NCI-H2081 (cell line): Measurements from ENCODE around the gene CUEDC1.
"Not testable (repeated sequence)": the region's sequence is repeated elsewhere in the genome, so short reads cannot be mapped to it uniquely, and the experiment has no call there.

Experiments used
- DNase-seq, 2 experiments: peaks; one replicate each; lab custom pipeline; 2025; lab: John Stamatoyannopoulos, UW

CUEDC1 gene

DNA sequence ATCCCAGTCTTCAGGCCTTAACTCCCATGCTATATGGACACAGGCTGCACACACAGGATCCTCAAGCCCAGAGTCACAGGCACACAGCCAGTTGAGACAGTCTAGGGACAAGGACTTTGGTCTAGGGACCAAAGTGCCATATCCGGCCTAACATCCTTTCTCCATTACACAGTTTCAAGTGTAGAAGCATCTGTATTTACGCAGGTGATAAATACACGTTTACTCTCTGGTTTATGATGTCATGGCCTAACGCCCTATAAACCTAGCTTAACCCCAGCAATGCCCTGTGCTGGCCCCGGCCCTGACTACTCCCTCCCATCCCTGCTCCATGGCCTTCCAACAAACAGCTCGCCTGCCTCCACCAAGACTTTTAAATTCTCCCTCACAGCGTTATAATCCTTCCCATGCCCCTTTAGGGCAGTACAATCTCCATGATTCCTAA, 17.1 kb downstream of the CUEDC1 start:
- peak in 1 of 2 experiments; percentile 58 for DNase-seq

DNA sequence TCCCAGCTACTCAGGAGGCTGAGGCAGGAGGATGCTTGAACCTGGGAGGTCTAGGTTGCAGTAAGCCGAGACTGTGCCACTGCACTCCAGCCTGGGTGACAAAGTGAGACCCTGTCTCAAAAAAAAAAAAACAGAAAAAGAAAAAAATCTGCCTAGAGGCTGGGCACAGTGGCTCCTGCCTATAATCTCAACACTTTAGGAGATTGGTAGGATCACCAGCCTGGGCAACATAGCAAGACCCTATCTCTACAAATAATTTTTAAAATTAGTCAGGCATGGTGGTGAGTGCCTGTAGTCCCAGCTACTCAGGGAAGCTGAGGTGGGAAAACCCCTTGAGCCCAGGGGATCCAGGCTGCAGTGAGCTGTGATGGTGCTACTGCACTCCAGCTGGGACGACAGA, 17.7 kb downstream of the CUEDC1 start:
- DNase-seq, result no peak

DNA sequence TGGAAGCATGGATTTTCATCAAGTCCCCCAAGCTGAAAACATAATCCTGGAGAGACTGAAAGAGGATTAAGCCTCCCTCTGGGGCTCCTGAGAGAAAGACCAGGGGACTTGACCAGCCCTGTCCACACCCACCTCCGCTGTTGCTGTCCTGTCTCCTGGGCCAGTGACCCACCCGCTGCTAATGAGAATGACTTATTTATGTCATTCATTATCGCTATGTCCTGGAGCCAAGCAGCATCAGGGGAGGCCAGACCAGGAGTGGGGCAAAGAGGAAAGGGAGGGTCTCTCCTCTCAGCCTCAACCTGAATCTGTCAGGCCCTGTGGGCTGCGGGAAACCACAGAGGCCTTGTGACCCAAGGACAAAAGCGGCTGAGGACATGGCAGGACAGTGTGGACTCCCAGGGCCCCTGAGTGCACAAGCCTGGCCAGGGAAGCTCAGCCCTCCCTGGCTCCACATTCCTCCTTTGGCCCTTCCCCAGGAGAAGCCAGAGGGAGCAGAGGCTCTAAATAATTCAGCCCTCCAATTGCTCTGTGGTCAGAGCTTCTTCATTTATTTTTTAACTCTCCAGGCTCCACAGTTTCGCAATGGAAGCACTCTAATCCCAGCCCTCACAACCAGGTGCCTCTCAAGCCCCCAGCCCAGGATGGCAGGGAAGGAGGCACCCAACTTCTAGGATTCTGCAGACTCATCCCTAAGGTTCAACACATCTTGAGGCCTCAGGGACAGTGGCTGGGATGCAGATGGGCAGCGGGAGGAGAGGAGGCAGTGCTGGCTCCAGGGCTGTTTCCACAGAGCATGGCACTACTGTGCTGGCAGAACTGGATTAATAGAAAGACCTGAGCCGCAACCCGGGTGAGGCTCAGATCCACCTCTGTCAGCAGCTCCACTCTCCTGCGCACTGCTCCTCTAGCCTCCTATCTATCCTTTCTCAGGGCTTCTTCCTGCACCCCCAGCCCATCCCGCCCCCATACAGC, 19.1 kb downstream of the CUEDC1 start:
- peak in 1 of 2 experiments; percentile 43 for DNase-seq

GRCh38 chr17:57931488-57932137, 23.6 kb downstream of the CUEDC1 start:
- DNase-seq, result no peak

GRCh38 chr17:57930239-57930638, 25.0 kb downstream of the CUEDC1 start:
- DNase-seq, result no peak

- no peak for DNase-seq
Observed at GRCh38 chr17:57929386-57929785, 25.8 kb downstream of the CUEDC1 start.

- DNase-seq, result no peak
Observed at GRCh38 chr17:57928928-57929327, 26.3 kb downstream of the CUEDC1 start.

DNA sequence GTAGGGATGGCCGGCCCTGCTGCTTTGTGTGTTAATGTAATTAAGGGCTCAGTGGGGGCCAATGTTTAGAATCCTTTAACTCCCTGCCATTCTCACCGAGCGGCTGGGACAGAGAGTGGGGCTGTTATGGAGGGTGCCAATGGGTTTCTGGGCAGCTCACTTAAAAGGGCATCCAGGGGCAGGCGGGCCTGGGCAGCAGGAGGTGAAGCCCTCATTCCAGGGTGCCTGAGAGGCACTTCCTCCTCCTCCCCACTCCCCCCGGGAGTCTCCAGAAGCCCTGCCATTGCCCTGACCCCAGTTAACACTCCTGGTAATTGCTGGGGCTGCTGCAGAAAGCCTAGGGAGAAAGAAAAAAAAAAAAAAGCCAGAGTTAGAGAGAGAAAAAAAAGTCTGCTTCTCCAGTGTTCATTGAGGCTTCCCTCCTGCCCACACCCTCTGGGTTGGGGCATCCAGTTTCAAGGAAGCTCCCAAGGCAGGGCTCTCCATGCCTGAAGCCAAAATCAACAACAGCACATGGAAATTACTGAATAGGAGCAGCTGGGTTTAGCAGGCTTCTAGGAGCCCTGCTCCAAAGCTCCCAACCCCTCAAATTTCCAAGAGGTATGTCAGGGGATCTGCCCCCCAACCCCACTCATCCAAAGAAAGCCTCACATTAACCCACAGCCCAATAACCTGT, 28.0 kb downstream of the CUEDC1 start:
- DNase-seq, result peak; percentile 82 to 94

GRCh38 chr17:57926723-57927047, 28.5 kb downstream of the CUEDC1 start:
- DNase-seq, result no peak

DNA sequence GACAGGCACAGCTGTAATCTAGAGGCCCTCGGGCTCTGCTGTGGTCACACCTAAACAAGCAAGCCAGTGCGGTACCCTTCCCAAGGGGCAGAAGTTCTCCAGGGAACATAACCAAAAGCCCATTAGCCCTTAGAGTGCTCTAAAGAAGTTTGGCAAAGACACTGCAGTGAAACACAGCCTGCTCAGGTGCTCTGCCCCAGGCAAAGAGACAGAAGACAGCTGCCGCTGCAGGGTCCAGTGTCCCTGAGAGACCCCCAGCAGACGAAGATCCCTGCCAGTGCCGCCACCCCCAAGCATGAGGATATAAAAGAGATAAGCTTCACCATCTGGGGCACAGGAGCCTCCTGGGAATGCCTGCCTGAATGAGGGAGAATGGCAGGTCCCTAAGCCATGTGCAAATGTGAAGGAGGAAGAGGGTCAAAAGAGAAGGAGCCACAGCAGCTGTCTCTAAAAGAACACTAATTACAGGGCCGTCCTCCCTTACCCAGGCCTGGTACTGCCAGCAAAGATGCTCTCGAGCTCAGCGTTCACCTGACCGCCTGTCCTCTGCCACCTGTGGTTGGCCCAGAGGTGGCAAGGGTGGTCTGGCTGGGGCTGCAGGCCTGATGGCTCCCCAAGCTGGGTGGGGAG, 29.7 kb downstream of the CUEDC1 start:
- peak; percentile 54 to 73 for DNase-seq

DNA sequence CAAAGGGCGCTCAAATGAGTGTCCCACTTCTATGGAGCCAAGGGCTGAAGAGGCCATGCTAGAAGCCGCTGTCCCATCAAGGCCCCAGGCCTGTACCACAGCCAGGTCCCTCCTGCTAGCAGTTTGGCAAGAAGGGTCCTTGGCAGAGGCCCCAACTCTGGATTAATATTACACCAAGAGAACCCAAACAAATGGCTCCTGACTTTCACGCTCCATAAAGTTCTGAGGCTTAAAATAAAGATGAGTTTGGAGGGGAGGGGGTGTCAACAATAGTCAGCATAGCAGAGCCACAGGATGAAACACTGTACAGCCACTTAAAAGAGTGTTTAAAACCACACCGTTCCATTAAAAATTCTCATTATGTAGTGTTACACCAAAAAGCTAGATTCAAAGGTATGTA, 30.5 kb downstream of the CUEDC1 start:
- peak; percentile 68 to 91 for DNase-seq

- no peak for DNase-seq
Observed at GRCh38 chr17:57923182-57923872, 31.9 kb downstream of the CUEDC1 start.

DNA sequence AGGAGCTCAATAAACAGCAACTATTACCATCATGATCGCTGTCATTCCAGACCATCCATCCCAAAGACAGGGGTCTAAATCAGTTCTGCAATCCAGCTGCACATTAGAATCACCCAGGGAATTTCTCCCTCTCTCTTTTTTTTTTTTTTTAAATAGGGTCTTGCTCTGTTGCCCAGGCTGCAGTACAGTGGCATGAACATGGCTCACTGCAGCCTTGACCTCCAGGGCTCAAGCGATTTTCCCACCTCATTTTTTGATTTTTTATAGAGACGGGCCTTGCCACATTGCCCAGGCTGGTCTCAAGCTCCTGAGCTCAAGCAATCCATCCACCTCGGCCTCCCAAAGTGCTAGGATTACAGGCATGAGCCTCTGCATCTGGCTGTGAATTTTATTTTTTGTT, 32.5 kb downstream of the CUEDC1 start:
- DNase-seq, result not testable (repeated sequence)

GRCh38 chr17:57920916-57921703, 34.1 kb downstream of the CUEDC1 start:
- no peak for DNase-seq

DNA sequence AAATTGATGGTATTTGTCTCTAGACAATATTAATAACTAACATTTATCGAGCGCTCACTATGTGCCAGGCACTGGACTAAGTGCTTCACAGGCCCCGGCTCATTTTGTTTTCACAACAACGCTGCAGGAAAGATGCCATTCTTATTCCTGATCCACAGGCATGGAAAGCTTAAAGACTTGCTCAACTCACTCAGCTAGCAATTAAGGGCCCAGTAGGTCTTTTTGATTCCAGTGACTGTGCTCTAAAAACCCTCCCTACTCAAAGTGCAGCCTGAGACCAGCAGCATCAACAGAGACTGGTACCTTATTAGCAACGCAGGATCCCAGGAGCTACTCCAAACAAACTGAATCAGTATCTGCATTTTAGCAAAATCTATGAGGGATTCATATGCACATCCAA, 35.3 kb downstream of the CUEDC1 start:
- no peak for DNase-seq

- no peak for DNase-seq
Observed at GRCh38 chr17:57918017-57918895, 37.0 kb downstream of the CUEDC1 start.

DNA sequence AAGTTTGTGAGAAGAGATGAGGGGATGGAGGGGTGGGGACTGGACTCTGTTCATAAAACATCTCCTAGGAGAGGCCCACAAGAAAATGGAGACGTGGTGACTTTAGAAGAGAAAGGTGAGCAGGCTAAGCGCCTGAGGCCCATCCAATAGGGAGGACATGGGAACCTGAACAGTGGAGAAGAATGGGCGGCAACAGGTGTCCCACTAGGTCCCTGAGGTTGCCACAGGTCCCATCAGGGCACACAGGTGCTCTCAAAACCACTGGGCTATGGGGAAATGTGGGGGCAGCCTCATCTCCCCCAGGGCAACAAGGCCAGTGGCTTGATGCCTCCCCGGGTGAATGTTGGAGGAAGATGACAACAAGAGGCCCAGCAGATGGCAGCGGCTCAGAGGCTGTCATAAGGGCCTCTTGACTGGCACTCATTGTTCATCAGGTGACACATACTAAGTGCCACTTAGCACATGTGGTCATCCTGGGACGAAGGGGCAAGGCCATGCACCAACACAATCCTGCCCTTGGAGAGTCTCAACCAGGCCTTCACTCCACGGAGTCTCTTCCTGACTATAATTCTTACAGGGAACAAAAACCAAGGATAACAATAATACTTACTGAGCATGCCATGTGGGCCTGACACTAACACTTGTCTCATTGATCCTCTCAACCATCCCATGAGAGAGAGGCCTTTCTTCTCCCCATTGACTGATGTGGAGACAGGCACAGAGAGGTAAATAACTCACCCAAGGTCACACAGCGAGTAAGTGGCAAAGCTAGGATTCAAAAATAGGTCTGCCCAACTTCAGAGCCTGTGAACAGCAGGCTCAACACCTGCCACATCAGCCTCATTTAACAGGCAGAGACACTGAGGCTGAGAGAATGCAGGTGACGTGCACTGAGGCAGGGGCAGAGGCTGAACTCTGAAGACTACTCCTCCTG, 38.0 kb downstream of the CUEDC1 start:
- DNase-seq, result peak in 1 of 2 experiments; percentile 58

DNA sequence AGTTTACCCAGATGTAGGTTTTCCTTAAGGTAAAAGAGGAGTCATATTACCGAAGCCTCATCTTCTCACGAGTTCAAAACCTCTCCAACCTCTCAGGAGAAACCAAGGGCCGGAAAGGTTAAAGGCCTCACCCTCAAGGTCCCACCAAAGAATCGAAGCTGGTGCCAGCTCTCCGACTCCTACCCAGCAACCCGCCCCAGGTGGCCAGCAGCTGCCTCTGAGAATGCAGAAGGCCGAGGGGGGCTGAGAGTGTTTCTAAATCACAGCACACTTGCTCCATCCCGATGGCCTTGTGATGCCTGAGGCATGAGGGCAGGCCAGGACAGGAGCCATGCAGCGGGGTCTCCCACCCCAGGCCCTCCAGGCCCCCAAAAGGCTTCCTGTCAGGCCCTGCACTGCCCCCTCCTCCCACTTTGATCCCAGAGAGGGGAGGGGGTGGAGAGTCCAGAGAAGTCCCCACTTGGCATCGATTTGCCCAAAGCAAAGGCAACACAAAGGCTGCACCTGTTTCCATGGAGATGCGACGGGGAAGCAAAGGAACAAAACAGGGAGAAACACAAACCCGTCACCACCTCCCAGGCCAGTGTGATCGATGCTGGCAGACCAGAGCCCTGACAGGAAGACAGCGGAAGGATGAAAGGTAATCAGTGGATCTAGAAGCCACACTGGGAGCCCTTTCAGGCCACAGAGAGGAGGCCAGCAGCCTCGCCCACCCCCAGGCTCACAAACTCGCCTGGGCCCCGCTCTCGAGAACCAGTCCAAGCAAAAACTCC, 39.0 kb downstream of the CUEDC1 start:
- peak; percentile 92 to 96 for DNase-seq
